Transverse colon (tissue), 4 donors: ENCODE data around the gene DTWD2. TPM values are rescaled to one million over a fixed set of nuclear protein-coding genes. Genes with fewer than 3 reads are reported as not detected.

Experiments used
- DNase-seq: peaks from one replicate; pipeline ENCODE4 v3.0.0-alpha.2; 2019
- H3K27ac ChIP-seq, 4 donors: fragments of 200-600 bp; sonication (generic); 2 replicates each; pipeline ENCODE4 v1.5.1; 2016 to 2018; ENCODE audit warnings: inconsistent platforms in 4 of 4
- H3K27me3 ChIP-seq: fragments of 200-600 bp; sonication (generic); 2 replicates; pipeline ENCODE4 v1.5.1; 2017; ENCODE audit warnings: inconsistent platforms
- H3K36me3 ChIP-seq, 4 donors: fragments of 200-600 bp; sonication (generic); 2 replicates each; pipeline ENCODE4 v1.5.1; 2017 to 2019; ENCODE audit warnings: inconsistent platforms in 4 of 4
- H3K4me1 ChIP-seq, 4 donors: fragments of 200-600 bp; sonication (generic); 2 replicates each; pipeline ENCODE4 v1.5.1; 2017 to 2020; ENCODE audit warnings: inconsistent platforms in 4 of 4
- H3K4me3 ChIP-seq, 4 donors: fragments of 200-600 bp; sonication (generic); 1 replicate in 1 of 4; 2 replicates in 3 of 4; pipeline versions ENCODE4 v1.5.1 to v1.6.1; 2017 to 2019; ENCODE audit warnings: inconsistent platforms in 4 of 4
- H3K9me3 ChIP-seq, 2 donors: fragments of 200-600 bp; sonication (generic); 2 replicates each; pipeline ENCODE4 v1.5.1; 2017 to 2019; ENCODE audit warnings: inconsistent platforms in 2 of 2
- CTCF ChIP-seq, 5 experiments: fragments of 200-600 bp in 3 of 5; fragments of 450-650 bp in 2 of 5; sonication (generic) in 3 of 5; IDR thresholded peaks; 1 replicate in 2 of 5; 2 replicates in 3 of 5; pipeline ENCODE4 v1.5.1; 2016 to 2017; ENCODE audit warnings: antibody characterized with exemption in 5 of 5, inconsistent platforms in 3 of 5, mild to moderate bottlenecking in 2 of 5, moderate library complexity in 1 of 5
- EP300 ChIP-seq: sonication (generic); formaldehyde crosslinking; IDR thresholded peaks from one replicate; pipeline ENCODE4 v1.6.1; 2017; ENCODE audit warnings: antibody characterized with exemption, low read depth
- POLR2A ChIP-seq: fragments of 450-650 bp; IDR thresholded peaks from one replicate; pipeline ENCODE4 v1.6.1; 2016; ENCODE audit warnings: antibody characterized with exemption, mild to moderate bottlenecking, moderate library complexity
- POLR2AphosphoS5 ChIP-seq, 3 donors: sonication (generic); formaldehyde crosslinking; IDR thresholded peaks; one replicate each; pipeline ENCODE4 v1.6.1; 2016; ENCODE audit warnings: antibody characterized with exemption in 3 of 3
- WGBS, 2 donors: methylation state at CpG; one replicate each; pipeline ENCODE4 v1.1.5; 2018; ENCODE audit warnings: low coverage in 1 of 2; 5-methylcytosine and 5-hydroxymethylcytosine counted together
- in situ Hi-C, 4 donors: fragments of 200-750 bp; cut with MboI; loops; one replicate each; pipeline versions ENCODE4 v1.15.0 to v1.15.1; 2017; ENCODE audit warnings: low sequenced_read_pairs in 3 of 4, low pct_ligation_motif_present in 1 of 4, low pct_unique_long_range_greater_than_20kb in 1 of 4
- intact Hi-C: fragments of 100-400 bp; cut with DNase I; formaldehyde crosslinking; loops from one replicate; pipeline ENCODE4 v1.15.1; 2023; ENCODE audit warnings: low total_unique reads
- total RNA-seq, 4 donors: library from RNA; depleted of rRNA; stranded (reverse); fragments of >200 nt; gene quantifications; one replicate each; pipeline ENCODE4 v1.1.0, GENCODE V29; 2016

DTWD2 gene
- total RNA-seq, 4 donors from 2014 or later = 13.1 to 34.0 (median 23.0) TPM

- H3K9me3 ChIP-seq = no peaks in the 10 kb centered on the region
- in situ Hi-C loops = no loop called here
- no peak overlapping the region for H3K4me3 ChIP-seq
- no peaks in the 10 kb centered on the region for H3K27me3 ChIP-seq
- TF ChIP-seq POLR2AphosphoS5 (IDR thresholded peaks at IDR 0.05) (no peak), POLR2A (no peak), EP300 (no peak), CTCF (IDR thresholded peaks at IDR 0.05) (no peak)
- intact Hi-C loops = no loop called here
- WGBS, 2 donors = 96 to 100% methylated on average over 1 to 3 of the region's 3 CpGs
- no peaks in the 10 kb centered on the region for H3K36me3 ChIP-seq
- DNase-seq = no peak
- peak overlapping the region in 1 of 4 donors; percentile 8 for H3K27ac ChIP-seq
- H3K4me1 ChIP-seq = no peaks in the 10 kb centered on the region
These were observed 44.8 kb upstream of the DTWD2 start for GRCh38 chr5:119033135-119033534.

DNA sequence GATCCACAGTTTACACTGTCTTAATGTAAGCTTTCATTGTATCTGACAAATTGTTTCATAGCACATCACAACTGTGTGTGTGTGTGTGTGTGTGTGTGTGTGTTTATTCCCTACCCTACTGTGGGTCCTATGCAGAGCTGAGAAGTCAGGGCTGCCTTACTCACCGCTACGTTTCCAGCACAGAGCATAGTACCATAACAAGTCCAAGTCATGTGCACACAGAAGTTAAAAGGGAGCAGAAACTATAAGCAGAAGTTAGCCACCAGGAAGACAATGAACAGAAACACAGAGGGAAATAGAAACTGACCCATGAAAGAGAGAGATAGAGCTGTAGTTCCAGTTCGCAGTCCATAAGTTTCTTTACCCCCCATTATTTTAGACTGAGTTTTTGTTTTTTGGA, 44.3 kb upstream of the DTWD2 start:
- Histone ChIP-seq H3K4me3 (no peak overlapping the region), H3K27me3 (no peaks in the 10 kb centered on the region), H3K9me3 (no peaks in the 10 kb centered on the region), H3K27ac (peak overlapping the region in 1 of 4 donors; percentile 8), H3K4me1 (no peaks in the 10 kb centered on the region), H3K36me3 (no peaks in the 10 kb centered on the region)
- 74 to 82% methylated on average over 3 of the region's 3 CpGs for WGBS, 2 donors
- TF ChIP-seq CTCF (IDR thresholded peaks at IDR 0.05) (no peak), POLR2A (no peak), EP300 (no peak), POLR2AphosphoS5 (IDR thresholded peaks at IDR 0.05) (no peak)
- intact Hi-C loops (no loop called here), in situ Hi-C loops (no loop called here)
- no peak for DNase-seq

- TF ChIP-seq EP300 = no peak
- TF ChIP-seq POLR2AphosphoS5 (IDR thresholded peaks at IDR 0.05) = no peak
- TF ChIP-seq POLR2A = no peak
- TF ChIP-seq CTCF (IDR thresholded peaks at IDR 0.05) = no peak
- intact Hi-C loops = no loop called here
- no peak overlapping the region for H3K4me3 ChIP-seq
- no peak overlapping the region for H3K27ac ChIP-seq
- H3K9me3 ChIP-seq = no peaks in the 10 kb centered on the region
- WGBS, 2 donors = 71% methylated on average over 4 of the region's 4 CpGs; no CpG with 5 or more reads in 1 of the 2 donors
- in situ Hi-C loops = no loop called here
- no peaks in the 10 kb centered on the region for H3K4me1 ChIP-seq
- no peaks in the 10 kb centered on the region for H3K36me3 ChIP-seq
- no peaks in the 10 kb centered on the region for H3K27me3 ChIP-seq
- no peak for DNase-seq
These were observed 43.6 kb upstream of the DTWD2 start for GRCh38 chr5:119031905-119032304.

- in situ Hi-C loops (no loop called here), intact Hi-C loops (no loop called here)
- Histone ChIP-seq H3K4me1 (no peaks in the 10 kb centered on the region), H3K27me3 (no peaks in the 10 kb centered on the region), H3K9me3 (no peaks in the 10 kb centered on the region), H3K36me3 (no peaks in the 10 kb centered on the region), H3K27ac (no peak overlapping the region), H3K4me3 (no peak overlapping the region)
- WGBS, 2 donors = 60 to 75% methylated on average over 5 of the region's 5 CpGs
- no peak for DNase-seq
- TF ChIP-seq EP300 (no peak), CTCF (IDR thresholded peaks at IDR 0.05) (no peak), POLR2A (no peak), POLR2AphosphoS5 (IDR thresholded peaks at IDR 0.05) (no peak)
These were observed 42.9 kb upstream of the DTWD2 start for GRCh38 chr5:119031011-119031886.
